HG03457 (cell line): Measurements from ENCODE around the gene DELE1.

Experiments used
- ATAC-seq: cut with Tn5 transposase; IDR thresholded peaks from one replicate; pipeline ENCODE4 v1.9.1; 2021; ENCODE audit warnings: moderate number of reproducible peaks; ENCODE audit not compliant: unreplicated experiment

The DELE1 gene

DNA sequence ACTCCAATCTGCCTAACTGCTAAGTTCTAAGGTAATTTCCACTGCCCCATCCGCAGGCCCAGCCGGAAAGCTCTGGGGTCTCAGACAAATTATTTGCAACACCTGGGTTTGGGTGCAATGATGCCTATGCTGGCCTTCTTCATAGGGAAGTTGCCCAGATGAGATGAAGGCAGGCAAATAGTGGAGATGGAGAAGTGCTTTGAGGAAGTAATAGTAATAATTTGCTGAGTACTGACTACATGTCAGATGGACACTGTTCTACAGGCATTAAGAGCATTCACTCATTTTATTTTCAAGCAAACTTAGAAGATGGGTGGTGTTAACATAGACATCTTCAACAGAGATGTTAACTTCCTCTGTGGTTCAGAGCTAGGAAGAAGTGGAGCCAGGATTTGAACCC lies 30.5 kb downstream of the DELE1 start:
- no peak for ATAC-seq

- no peak for ATAC-seq
These were observed 33.8 kb downstream of the DELE1 start for GRCh38 chr5:141957367-141957996.

DNA sequence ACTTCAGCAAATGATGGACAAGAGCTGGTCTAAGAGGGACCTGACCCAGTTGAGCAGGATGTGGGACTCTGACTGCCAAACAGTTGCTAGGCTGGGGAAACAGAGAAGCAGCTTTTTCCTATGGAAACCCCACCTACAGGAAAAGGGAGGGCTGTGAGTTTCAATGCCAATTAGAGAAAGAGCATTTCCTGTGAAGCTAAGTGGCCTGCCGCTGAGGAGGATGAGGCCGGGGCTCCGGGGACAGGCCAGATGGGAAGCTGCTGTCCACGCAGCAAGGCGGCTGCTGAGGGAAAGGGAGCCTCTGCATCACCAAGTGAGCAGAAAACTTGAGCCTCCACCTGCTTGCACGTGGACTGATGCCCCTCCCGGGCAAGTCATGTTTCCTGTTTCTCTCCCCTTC lies 34.4 kb downstream of the DELE1 start, which contains the start of gene PCDH12:
Gene PCDH12 (minus strand): TSS at position 90 of the 400 bp plus-strand sequence. CDS start 351 bp downstream, outside the sequence.
- ATAC-seq: no peak

DNA sequence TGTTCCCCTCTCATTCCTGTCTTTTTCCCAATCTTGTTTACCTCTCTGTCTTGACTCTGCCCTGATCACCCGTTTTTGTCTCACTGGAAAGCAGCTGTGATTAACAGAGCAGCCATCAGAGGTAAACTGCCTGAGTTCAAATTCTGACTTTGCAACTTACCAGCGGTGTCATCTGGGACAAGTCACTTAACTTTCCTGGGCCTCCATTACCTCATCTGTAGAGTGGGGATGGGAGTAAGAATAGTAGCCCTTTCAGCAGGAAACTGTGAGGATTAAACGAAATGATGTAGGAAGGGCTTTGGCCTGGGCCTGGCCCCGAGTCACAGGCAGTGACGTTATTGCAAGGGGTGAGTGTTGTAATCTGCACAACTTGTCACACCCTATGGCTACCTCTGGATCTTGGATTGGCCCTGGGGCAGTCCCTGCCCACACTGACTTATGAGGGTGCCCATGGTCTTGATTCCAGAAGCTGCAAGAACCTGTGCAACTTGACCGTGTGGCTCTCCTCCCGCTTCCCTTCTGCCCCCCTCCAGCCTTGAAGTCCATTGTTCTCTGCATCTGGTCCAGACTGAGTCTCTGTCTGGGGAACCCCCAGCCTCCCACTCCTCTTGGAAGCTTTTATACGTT lies 35.0 kb downstream of the DELE1 start:
- ATAC-seq: no peak

DNA sequence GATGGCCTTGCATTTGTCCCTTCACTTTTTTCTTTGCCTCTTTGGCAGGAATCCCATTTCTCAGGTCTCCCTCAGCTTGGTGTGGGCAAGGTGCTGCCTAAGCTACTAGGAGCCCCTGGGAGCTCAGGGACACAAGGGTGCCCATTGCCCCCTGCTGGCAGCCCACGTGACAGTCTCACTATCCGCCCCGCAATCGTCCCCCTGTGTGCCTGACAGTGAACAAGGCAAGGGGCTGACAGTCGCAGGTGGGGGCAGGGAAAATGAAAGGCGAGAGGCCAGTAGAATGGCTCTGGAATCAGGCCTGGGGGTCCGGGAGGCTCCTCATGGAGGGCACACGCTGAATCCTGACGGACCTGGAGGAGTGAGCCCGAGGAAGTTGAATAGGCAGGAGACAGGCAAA lies 36.3 kb downstream of the DELE1 start:
- ATAC-seq: no peak

DNA sequence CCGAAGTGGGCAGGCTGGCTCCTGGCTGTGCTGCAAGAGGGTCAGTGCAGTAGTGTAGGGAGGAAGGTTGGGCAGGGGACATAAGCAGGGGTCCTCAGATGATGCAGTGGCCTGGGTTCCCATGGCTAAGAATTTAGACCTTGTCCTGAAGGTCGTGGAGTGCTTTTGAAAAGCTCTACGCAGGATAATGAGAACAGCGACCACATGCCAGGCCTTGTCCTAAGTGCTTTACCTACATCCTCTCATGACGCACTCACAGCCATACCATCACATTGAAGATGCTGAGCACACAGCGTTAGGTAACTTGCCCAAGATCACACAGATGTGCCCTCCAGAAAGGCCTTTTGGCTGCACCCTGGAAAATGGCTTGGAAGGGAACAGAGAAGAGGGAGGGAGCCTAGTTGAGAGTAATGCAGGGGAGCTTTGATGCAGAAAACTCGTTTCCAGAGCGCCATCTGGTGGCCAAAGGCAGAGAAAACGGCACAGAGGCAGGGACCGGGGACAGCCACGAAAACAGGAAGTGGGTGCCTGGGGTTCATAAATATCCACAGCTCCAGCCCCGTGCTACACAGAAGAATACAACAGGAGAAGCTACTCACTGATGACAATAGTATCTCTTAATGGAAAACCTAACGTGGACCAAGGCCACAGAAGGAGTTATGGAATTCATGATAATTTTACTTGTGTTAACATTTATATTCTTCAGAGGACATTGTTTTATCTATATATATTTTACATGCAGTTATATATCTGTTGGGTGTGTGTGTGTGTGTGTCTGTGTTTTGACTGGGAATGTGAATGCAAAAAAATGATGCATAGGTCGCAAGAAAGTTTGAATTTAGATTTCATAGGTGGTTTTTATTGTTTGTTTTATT lies 37.0 kb downstream of the DELE1 start:
- ATAC-seq: peak; percentile 85

DNA sequence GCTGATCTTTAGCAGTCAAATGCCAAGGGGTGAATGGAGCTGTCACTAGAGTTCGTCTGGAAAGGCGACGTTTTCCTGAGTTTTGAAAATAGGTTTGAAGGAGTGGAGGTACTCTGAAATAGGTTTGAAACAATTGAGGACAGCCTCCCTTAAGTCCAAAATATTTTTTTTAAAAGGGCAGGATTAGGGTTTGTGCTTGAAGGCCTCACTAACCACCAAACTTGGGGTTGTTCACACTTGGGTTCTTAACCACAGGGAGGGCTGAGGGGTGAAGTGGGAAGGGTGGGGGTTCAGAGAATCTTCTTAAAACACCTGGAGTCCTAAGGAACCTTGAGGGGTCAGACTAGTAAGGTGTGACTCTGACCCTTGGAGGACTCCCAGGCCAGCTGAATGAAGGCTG lies 37.8 kb downstream of the DELE1 start:
- ATAC-seq: no peak

- ATAC-seq: no peak
These were observed 40.0 kb downstream of the DELE1 start for GRCh38 chr5:141963701-141964100.

DNA sequence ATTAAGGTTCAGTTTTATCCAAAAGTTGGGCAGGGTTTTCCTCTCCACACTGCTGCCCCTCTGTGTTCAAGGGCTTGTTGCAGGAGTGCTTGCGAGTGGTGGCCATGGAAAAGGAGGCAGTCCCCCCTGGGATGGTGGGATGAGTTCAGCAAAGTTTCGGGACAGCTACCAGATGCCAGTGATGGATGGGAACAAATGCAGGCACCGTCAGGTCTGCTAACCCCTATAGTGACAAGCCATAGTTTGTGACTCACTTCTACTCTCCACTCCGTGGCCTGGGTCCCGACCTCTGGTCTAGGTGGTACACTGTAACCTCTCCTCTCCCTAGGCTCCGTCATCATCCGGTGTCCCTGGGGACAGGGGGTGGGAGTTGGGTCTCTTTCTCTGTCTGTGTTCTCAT lies 41.4 kb downstream of the DELE1 start:
- no peak for ATAC-seq

DNA sequence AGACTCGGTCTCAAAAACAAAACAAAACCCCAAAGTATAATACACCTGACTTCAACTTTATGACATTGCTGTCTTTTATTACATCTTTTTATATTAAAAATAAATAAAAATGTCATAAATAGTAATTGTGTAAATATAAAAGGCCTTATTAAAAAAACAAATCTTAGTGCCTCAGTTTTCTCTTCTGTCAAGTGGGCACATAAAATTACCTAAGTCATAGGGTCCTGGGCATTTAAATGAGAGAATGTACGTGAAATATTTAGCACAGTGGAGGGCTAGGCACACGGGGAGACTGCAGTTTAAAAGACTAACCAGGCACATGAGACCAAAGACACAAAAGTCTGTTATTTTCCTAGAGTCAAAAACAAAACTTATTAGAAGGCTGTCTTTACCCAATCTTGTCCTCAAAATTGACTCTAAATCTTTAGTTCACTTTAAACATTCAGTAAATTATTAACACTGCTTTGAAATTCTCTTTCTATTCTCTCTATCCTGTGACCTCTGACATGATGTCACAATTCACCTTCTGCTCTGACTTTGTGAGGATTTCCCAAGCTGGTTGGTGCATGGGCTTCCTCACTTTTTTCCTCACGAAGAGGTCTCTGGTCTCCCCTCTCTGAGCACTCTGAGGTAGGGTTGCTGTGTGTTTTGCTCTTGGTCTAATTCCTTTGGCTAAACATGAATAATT lies 42.7 kb downstream of the DELE1 start:
- no peak for ATAC-seq

DNA sequence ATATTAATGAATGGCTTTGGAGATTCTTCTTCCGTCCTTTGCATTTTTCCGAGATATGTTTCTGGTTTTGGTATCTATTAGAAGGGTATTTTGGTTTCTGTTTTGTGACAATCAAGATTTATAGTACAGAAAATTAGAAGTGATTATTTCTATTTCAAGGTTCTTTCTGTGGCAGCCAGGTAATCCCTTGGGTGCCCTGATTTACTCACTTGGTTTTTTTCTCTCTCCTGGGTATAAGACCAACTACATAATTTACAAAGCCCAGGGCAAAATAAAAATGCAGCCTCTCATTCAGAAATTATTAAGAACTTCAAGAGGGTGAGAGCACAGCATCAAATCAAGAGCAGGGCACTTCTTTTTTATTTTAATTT lies 43.3 kb downstream of the DELE1 start:
- ATAC-seq: no peak

- ATAC-seq: peak; percentile 86
These were observed 45.4 kb downstream of the DELE1 start, which contains the start of gene RNF14 for GRCh38 chr5:141968914-141969608. Gene RNF14, plus strand, starts transcription at chr5:141969105. Its CDS starts 4,484 bp downstream, at chr5:141973589.

DNA sequence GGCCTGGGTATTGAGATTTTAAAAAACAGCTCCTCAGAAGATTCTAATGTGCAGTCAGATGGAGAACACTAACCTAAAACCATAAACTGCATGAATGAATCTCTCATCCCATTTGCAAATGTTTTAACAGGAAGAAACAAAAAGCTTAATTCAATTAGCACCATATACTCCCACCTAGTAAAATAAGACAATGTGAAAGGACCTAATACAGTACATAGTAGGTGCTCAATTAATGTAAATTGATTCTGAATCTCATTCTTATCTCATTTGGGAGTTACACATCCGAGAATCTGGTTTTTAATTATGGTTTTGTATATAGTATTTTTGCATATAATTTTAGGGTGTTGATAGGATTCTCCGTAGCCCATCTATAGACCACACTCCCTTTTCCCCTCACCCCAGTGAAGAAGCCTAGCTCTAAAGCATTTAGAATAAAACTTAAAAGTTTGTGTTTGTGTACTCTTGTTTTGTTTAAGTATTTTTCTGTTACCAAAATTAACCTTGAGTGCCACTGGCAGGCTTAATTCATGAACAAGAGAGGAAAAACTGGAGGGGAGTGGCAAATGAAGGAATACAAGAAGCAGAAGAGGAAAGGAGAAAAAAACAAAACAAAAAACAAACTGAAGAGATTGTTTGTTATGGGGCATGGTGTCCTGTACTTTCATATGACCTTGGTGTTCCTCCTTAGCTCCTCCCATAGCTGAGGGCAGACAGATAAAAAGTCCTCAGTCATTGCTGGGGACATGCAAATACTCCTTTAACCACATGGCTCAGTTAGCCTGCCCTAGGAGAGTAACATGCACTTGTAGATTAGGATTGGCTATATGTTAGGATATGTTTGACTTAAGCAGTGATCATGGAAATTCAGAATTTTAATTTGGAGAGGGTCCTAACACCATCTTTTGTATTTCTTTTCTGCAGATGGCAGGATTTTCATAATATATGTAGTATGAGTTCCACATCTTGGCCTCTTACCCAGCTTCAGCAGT lies 46.4 kb downstream of the DELE1 start:
- ATAC-seq: peak; percentile 45

DNA sequence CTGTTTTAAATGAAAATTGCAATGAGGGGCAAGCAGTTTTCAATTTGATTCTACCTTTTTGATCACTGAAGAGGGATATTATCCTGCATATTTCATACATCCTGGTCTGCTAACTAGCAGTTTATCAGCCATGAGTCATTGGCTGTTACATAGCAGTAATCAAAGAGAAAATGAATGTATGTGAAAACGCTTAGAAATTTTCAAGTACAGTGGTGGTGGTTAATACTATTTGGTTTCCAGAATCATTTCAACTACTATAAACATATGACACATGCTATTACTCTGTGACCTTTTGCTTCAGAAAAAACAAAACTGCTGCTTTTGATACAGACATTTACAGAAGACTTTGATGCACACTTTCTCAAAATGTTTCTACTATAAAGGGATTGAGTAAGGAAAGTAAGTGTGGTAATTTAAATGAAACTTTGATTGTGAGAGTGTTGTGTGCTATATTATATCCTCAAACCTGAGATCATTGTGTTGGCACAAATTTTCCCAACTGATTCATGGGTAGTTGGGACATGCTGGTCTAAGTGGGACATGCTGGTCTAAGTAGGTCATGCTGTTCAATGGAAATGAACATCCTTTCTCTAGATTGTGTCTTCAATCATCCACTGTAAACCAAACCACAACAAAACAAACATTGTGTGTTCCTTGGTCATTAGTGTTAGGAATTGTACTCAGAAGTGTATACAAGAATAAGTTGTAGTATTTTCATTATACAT lies 50.4 kb downstream of the DELE1 start:
- ATAC-seq: no peak

- no peak for ATAC-seq
These were observed 52.5 kb downstream of the DELE1 start for GRCh38 chr5:141976176-141976575.

- ATAC-seq: no peak
These were observed 54.7 kb downstream of the DELE1 start for GRCh38 chr5:141978389-141978788.

GRCh38 chr5:141982626-141983025 lies 59.0 kb downstream of the DELE1 start:
- no peak for ATAC-seq

- ATAC-seq: no peak
These were observed 62.4 kb downstream of the DELE1 start for GRCh38 chr5:141986072-141986471.

DNA sequence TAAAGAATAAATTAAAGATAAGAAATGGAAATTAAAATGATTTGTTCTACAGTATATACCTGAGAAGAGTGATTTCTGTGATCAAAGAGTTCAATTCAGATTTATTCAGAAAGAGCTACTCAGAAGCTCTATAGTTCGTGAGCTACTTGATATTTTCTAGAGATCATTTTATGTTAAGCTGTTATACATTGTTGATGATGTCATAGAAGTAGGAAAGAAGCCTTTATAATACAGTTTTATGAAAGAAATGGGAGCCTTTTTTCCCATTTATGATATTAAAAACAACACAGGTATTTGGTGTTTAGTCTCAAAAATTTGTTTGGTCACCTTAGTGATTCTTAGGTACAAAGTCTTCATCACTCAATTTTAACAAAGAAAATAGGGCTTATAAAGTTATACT lies 66.0 kb downstream of the DELE1 start:
- ATAC-seq: no peak
